Lower leg skin (tissue), 3 donors: ENCODE measurements around the gene CALN1.

Experiments
- CTCF ChIP-seq, 3 donors: fragments of 450-650 bp; IDR thresholded peaks; one replicate each; pipeline ENCODE4 v1.5.1; 2016; ENCODE audit warnings: antibody characterized with exemption in 3 of 3, mild to moderate bottlenecking in 3 of 3, moderate library complexity in 2 of 3
- POLR2A ChIP-seq, 2 donors: fragments of 450-650 bp; IDR thresholded peaks; one replicate each; pipeline ENCODE4 v1.6.1; 2016 to 2017; ENCODE audit warnings: antibody characterized with exemption in 2 of 2, mild to moderate bottlenecking in 1 of 2, moderate library complexity in 1 of 2

- TF ChIP-seq CTCF (IDR thresholded peaks at IDR 0.05) (no peak), POLR2A (IDR thresholded peaks at IDR 0.05) (no peak)
Observed at GRCh38 chr7:72409638-72410015, 2.5 kb downstream of the CALN1 start.
